ENCODE data around the gene POT1. TPM values are rescaled to one million over a fixed set of nuclear protein-coding genes. Genes with fewer than 3 reads are reported as not detected.

Gene POT1
- total RNA-seq, 1 donor from 2014 or later = 19.4 TPM

GRCh38 chr7:124954790-124955189 lies 25.2 kb upstream of the POT1 start:
- Histone ChIP-seq H3K9me3 (no peaks in the 10 kb centered on the region), H3K4me3 (no peak overlapping the region), H3K27me3 (ENCODE audit: low read depth) (no peaks in the 10 kb centered on the region), H3K4me1 (no peaks in the 10 kb centered on the region), H3K27ac (no peak overlapping the region), H3K36me3 (no peaks in the 10 kb centered on the region)
- DNase-seq (no peak), ATAC-seq (no peak)
- intact Hi-C loops (cut with DNase I) = no loop called here
- TF ChIP-seq CTCF (IDR thresholded peaks at IDR 0.05) = no peak

GRCh38 chr7:124945680-124946079 lies 16.1 kb upstream of the POT1 start:
- no peak for ATAC-seq
- intact Hi-C loops (cut with DNase I) = no loop called here
- Histone ChIP-seq H3K4me1 (no peaks in the 10 kb centered on the region), H3K4me3 (no peak overlapping the region), H3K36me3 (no peaks in the 10 kb centered on the region), H3K27me3 (ENCODE audit: low read depth) (no peaks in the 10 kb centered on the region), H3K9me3 (no peaks in the 10 kb centered on the region), H3K27ac (no peak overlapping the region)
- TF ChIP-seq CTCF (IDR thresholded peaks at IDR 0.05) = no peak
- no peak for DNase-seq

- no peak for DNase-seq
- intact Hi-C loops (cut with DNase I) = no loop called here
- ATAC-seq = no peak
- no peaks in the 10 kb centered on the region for H3K27me3 ChIP-seq (ENCODE audit: low read depth)
- H3K36me3 ChIP-seq = no peaks in the 10 kb centered on the region
- no peaks in the 10 kb centered on the region for H3K4me1 ChIP-seq
- no peak for TF ChIP-seq CTCF (IDR thresholded peaks at IDR 0.05)
- no peak overlapping the region for H3K27ac ChIP-seq
- H3K9me3 ChIP-seq = no peaks in the 10 kb centered on the region
- no peak overlapping the region for H3K4me3 ChIP-seq
Observed at GRCh38 chr7:124943472-124943871, 13.8 kb upstream of the POT1 start.

GRCh38 chr7:124942399-124942798 lies 12.8 kb upstream of the POT1 start:
- ATAC-seq (no peak), DNase-seq (no peak)
- Histone ChIP-seq H3K27ac (no peak overlapping the region), H3K36me3 (no peaks in the 10 kb centered on the region), H3K27me3 (ENCODE audit: low read depth) (no peaks in the 10 kb centered on the region), H3K4me3 (no peak overlapping the region), H3K4me1 (no peaks in the 10 kb centered on the region), H3K9me3 (no peaks in the 10 kb centered on the region)
- no peak for TF ChIP-seq CTCF (IDR thresholded peaks at IDR 0.05)
- intact Hi-C loops (cut with DNase I) = no loop called here

GRCh38 chr7:124940306-124940705 lies 10.7 kb upstream of the POT1 start:
- H3K27ac ChIP-seq = no peak overlapping the region
- intact Hi-C loops (cut with DNase I) = no loop called here
- TF ChIP-seq CTCF (IDR thresholded peaks at IDR 0.05) = no peak
- no peak for DNase-seq
- ATAC-seq = no peak
- no peaks in the 10 kb centered on the region for H3K27me3 ChIP-seq (ENCODE audit: low read depth)
- no peaks in the 10 kb centered on the region for H3K9me3 ChIP-seq
- H3K36me3 ChIP-seq = no peaks in the 10 kb centered on the region
- no peaks in the 10 kb centered on the region for H3K4me1 ChIP-seq
- H3K4me3 ChIP-seq = no peak overlapping the region

GRCh38 chr7:124938128-124938527 lies 8.5 kb upstream of the POT1 start:
- Histone ChIP-seq H3K27me3 (ENCODE audit: low read depth) (no peaks in the 10 kb centered on the region), H3K4me1 (no peaks in the 10 kb centered on the region), H3K27ac (no peak overlapping the region), H3K36me3 (no peaks in the 10 kb centered on the region), H3K9me3 (no peaks in the 10 kb centered on the region), H3K4me3 (no peak overlapping the region)
- intact Hi-C loops (cut with DNase I) = no loop called here
- ATAC-seq = no peak
- TF ChIP-seq CTCF (IDR thresholded peaks at IDR 0.05) = no peak
- no peak for DNase-seq
